ENCODE measurements around the gene NFE2. TPM values are rescaled to one million over a fixed set of nuclear protein-coding genes. Genes with fewer than 3 reads are reported as not detected.

Gene NFE2
- total RNA-seq, 3 donors from 2014 or later, result 0.15 to 0.48 (median 0.33) TPM

- H3K36me3 ChIP-seq, result no peaks in the 10 kb centered on the region
- peak overlapping the region; percentile 81 to 85 for H3K27ac ChIP-seq
- DNase-seq (ENCODE audit: low spot score in 2 of 2), result no peak
- no peak overlapping the region for H3K4me3 ChIP-seq
- TF ChIP-seq POLR2AphosphoS5 (IDR thresholded peaks at IDR 0.05) (no peak), POLR2A (IDR thresholded peaks at IDR 0.05) (no peak)
- TF ChIP-seq, protein P1, sequence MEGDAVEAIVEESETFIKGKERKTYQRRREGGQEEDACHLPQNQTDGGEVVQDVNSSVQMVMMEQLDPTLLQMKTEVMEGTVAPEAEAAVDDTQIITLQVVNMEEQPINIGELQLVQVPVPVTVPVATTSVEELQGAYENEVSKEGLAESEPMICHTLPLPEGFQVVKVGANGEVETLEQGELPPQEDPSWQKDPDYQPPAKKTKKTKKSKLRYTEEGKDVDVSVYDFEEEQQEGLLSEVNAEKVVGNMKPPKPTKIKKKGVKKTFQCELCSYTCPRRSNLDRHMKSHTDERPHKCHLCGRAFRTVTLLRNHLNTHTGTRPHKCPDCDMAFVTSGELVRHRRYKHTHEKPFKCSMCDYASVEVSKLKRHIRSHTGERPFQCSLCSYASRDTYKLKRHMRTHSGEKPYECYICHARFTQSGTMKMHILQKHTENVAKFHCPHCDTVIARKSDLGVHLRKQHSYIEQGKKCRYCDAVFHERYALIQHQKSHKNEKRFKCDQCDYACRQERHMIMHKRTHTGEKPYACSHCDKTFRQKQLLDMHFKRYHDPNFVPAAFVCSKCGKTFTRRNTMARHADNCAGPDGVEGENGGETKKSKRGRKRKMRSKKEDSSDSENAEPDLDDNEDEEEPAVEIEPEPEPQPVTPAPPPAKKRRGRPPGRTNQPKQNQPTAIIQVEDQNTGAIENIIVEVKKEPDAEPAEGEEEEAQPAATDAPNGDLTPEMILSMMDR (IDR thresholded peaks at IDR 0.05), result no peak
- intact Hi-C loops (cut with DNase I; ENCODE audit: low total_unique reads), result no loop called here
- peaks cover 0 to 11% of the 10 kb centered on the region in 2 donors for H3K4me1 ChIP-seq
- H3K27me3 ChIP-seq, result no peaks in the 10 kb centered on the region
- no peaks in the 10 kb centered on the region for H3K9me3 ChIP-seq
Observed at GRCh38 chr12:54258201-54258681, 42.6 kb downstream of the NFE2 start.

DNA sequence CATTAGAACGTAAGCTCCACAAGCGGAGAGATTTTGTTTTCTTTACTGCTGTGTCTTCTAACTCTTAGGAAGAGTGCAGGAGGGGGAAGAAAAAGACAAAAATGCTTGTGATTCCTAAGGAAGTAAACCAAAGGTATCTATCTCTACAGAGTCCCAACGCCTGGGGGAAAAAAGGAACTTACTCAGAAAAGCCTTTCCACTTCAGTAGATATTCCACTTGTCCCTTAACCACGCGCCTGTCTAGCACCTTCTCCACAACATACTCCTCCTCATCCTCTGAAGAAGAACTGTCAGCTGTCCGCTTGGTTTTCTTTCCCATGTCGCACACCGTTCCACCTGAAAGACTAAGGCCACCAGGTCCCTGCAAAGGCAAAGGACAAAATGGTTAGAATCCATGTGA, 43.5 kb downstream of the NFE2 start:
- Histone ChIP-seq H3K27ac (peak overlapping the region in 1 of 2 donors; percentile 85), H3K9me3 (no peaks in the 10 kb centered on the region)

GRCh38 chr12:54253240-54253639, 47.6 kb downstream of the NFE2 start:
- TF ChIP-seq POLR2A (IDR thresholded peaks at IDR 0.05) (no peak), POLR2AphosphoS5 (IDR thresholded peaks at IDR 0.05) (no peak)
- TF ChIP-seq, protein P1 (IDR thresholded peaks at IDR 0.05), result no peak
- no peaks in the 10 kb centered on the region for H3K27me3 ChIP-seq
- H3K36me3 ChIP-seq, result no peaks in the 10 kb centered on the region
- intact Hi-C loops (cut with DNase I; ENCODE audit: low total_unique reads), result no loop called here
- H3K27ac ChIP-seq, result no peak overlapping the region
- no peaks in the 10 kb centered on the region for H3K4me1 ChIP-seq
- no peak overlapping the region for H3K4me3 ChIP-seq
- no peaks in the 10 kb centered on the region for H3K9me3 ChIP-seq
- DNase-seq (ENCODE audit: low spot score in 2 of 2), result no peak

More for the DNA sequence above, 43.5 kb downstream of the NFE2 start:
- TF ChIP-seq POLR2AphosphoS5 (IDR thresholded peaks at IDR 0.05) (no peak), POLR2A (IDR thresholded peaks at IDR 0.05) (no peak)
- TF ChIP-seq, protein P1 (IDR thresholded peaks at IDR 0.05), result no peak
- Histone ChIP-seq H3K4me1 (peaks cover 0 to 11% of the 10 kb centered on the region in 2 donors), H3K27me3 (no peaks in the 10 kb centered on the region), H3K36me3 (no peaks in the 10 kb centered on the region), H3K4me3 (no peak overlapping the region)
- DNase-seq (ENCODE audit: low spot score in 2 of 2), result no peak
- intact Hi-C loops (cut with DNase I; ENCODE audit: low total_unique reads), result no loop called here

DNA sequence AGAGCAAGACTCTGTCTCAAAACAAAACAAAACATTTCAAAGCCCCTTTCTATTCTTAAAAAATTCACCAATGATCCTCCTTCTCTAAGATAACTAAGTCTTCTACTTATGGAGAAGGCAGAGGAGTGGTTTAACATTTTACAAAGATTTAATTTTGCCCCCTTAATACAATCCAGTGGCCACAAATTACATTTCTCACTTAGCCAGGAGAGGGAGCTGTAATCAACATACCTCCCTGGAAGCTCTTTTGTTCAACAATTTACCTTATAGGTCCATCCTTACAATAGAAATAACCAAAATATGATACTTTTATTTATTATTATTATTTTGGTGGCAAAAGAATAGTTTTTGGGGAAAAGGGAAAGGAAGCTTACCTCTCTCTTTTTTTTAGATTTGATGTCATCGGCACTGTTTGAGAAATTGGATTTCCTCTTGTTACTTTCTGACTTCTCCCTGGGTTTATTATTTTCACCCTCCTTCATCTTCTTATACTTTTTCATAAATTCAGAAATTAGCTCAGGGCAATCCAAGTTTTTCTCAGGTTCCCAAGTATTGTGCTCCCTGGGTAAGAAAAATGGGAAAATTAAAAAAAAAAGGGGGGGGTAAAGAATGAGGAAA, 49.0 kb downstream of the NFE2 start:
- DNase-seq (ENCODE audit: low spot score in 2 of 2), result no peak
- no peaks in the 10 kb centered on the region for H3K9me3 ChIP-seq
- H3K27me3 ChIP-seq, result no peaks in the 10 kb centered on the region
- TF ChIP-seq, protein P1 (IDR thresholded peaks at IDR 0.05), result peak in 2 of 3 donors; percentile 53 to 65
- no peak for TF ChIP-seq POLR2AphosphoS5 (IDR thresholded peaks at IDR 0.05)
- H3K36me3 ChIP-seq, result no peaks in the 10 kb centered on the region
- no peak overlapping the region for H3K27ac ChIP-seq
- H3K4me3 ChIP-seq, result no peak overlapping the region
- H3K4me1 ChIP-seq, result no peaks in the 10 kb centered on the region
- intact Hi-C loops (cut with DNase I; ENCODE audit: low total_unique reads), result no loop called here

DNA sequence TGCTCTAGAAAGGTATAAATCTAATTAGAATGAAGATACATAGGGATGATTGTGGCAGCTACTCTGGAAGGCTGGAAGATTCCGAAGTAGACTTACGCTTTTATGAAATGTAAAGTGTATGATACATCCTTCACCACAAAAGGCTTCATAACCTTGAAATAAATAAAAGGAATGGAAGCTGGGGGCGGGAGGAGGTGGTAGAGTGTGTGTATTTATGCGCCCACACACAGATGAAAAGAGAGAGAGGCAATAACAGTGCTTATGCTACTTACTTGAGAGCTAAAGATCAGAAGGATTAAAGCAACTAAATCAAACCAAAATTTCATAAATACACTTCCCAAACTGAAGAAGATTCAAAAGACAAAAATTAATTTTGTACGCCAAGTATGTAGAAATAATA, 51.3 kb downstream of the NFE2 start:
- H3K4me1 ChIP-seq, result no peaks in the 10 kb centered on the region
- no peaks in the 10 kb centered on the region for H3K27me3 ChIP-seq
- no peaks in the 10 kb centered on the region for H3K36me3 ChIP-seq
- TF ChIP-seq POLR2A (IDR thresholded peaks at IDR 0.05) (no peak), POLR2AphosphoS5 (IDR thresholded peaks at IDR 0.05) (no peak)
- TF ChIP-seq, protein P1 (IDR thresholded peaks at IDR 0.05), result no peak
- H3K27ac ChIP-seq, result no peak overlapping the region
- no peak overlapping the region for H3K4me3 ChIP-seq
- intact Hi-C loops (cut with DNase I; ENCODE audit: low total_unique reads), result no loop called here
- no peak for DNase-seq (ENCODE audit: low spot score in 2 of 2)
- no peaks in the 10 kb centered on the region for H3K9me3 ChIP-seq
